ENCODE results near the gene PTPRN2.

Gene PTPRN2

GRCh38 chr7:157544980-157545680 lies 1042.5 kb downstream of the PTPRN2 start:
- Histone ChIP-seq H3K27me3 (ENCODE audit: control insufficient read depth in 5 of 5, insufficient read depth in 4 of 5, low read length in 5 of 5) (peaks cover 0 to 2% (median 0%) of the 10 kb centered on the region in 5 donors), H3K36me3 (ENCODE audit: control insufficient read depth in 5 of 5, insufficient read depth in 5 of 5, low read length in 5 of 5) (peaks cover 0 to 45% (median 26%) of the 10 kb centered on the region in 5 donors), H3K9me3 (ENCODE audit: control insufficient read depth in 5 of 5, low read length in 5 of 5) (no peaks in the 10 kb centered on the region), H3K4me1 (ENCODE audit: control insufficient read depth in 5 of 5, insufficient read depth in 5 of 5, low read length in 5 of 5) (no peaks in the 10 kb centered on the region), H3K9ac (ENCODE audit: low read length in 5 of 5) (no peak overlapping the region), H3K27ac (ENCODE audit: low read depth, low read length) (no peak overlapping the region), H3K4me3 (ENCODE audit: low read depth in 1 of 5, low read length in 5 of 5) (no peak overlapping the region)

- Histone ChIP-seq H3K4me1 (ENCODE audit: control insufficient read depth in 5 of 5, insufficient read depth in 5 of 5, low read length in 5 of 5) (no peaks in the 10 kb centered on the region), H3K27ac (ENCODE audit: low read depth, low read length) (no peak overlapping the region), H3K9me3 (ENCODE audit: control insufficient read depth in 5 of 5, low read length in 5 of 5) (no peaks in the 10 kb centered on the region), H3K4me3 (ENCODE audit: low read depth in 1 of 5, low read length in 5 of 5) (no peak overlapping the region), H3K36me3 (ENCODE audit: control insufficient read depth in 5 of 5, insufficient read depth in 5 of 5, low read length in 5 of 5) (peaks cover 0 to 46% (median 26%) of the 10 kb centered on the region in 5 donors), H3K27me3 (ENCODE audit: control insufficient read depth in 5 of 5, insufficient read depth in 4 of 5, low read length in 5 of 5) (no peaks in the 10 kb centered on the region), H3K9ac (ENCODE audit: low read length in 5 of 5) (no peak overlapping the region)
These were observed 1043.4 kb downstream of the PTPRN2 start for GRCh38 chr7:157544226-157544625.

GRCh38 chr7:157543791-157544190 lies 1043.8 kb downstream of the PTPRN2 start:
- no peak overlapping the region for H3K27ac ChIP-seq (ENCODE audit: low read depth, low read length)
- no peaks in the 10 kb centered on the region for H3K9me3 ChIP-seq (ENCODE audit: control insufficient read depth in 5 of 5, low read length in 5 of 5)
- H3K9ac ChIP-seq (ENCODE audit: low read length in 5 of 5): no peak overlapping the region
- H3K36me3 ChIP-seq (ENCODE audit: control insufficient read depth in 5 of 5, insufficient read depth in 5 of 5, low read length in 5 of 5): peaks cover 0 to 44% (median 26%) of the 10 kb centered on the region in 5 donors
- H3K4me3 ChIP-seq (ENCODE audit: low read depth in 1 of 5, low read length in 5 of 5): no peak overlapping the region
- H3K4me1 ChIP-seq (ENCODE audit: control insufficient read depth in 5 of 5, insufficient read depth in 5 of 5, low read length in 5 of 5): no peaks in the 10 kb centered on the region
- no peaks in the 10 kb centered on the region for H3K27me3 ChIP-seq (ENCODE audit: control insufficient read depth in 5 of 5, insufficient read depth in 4 of 5, low read length in 5 of 5)

GRCh38 chr7:157543276-157543675 lies 1044.3 kb downstream of the PTPRN2 start:
- Histone ChIP-seq H3K27ac (ENCODE audit: low read depth, low read length) (no peak overlapping the region), H3K9ac (ENCODE audit: low read length in 5 of 5) (no peak overlapping the region), H3K27me3 (ENCODE audit: control insufficient read depth in 5 of 5, insufficient read depth in 4 of 5, low read length in 5 of 5) (no peaks in the 10 kb centered on the region), H3K4me3 (ENCODE audit: low read depth in 1 of 5, low read length in 5 of 5) (no peak overlapping the region), H3K36me3 (ENCODE audit: control insufficient read depth in 5 of 5, insufficient read depth in 5 of 5, low read length in 5 of 5) (peaks cover 0 to 44% (median 23%) of the 10 kb centered on the region in 5 donors), H3K9me3 (ENCODE audit: control insufficient read depth in 5 of 5, low read length in 5 of 5) (no peaks in the 10 kb centered on the region), H3K4me1 (ENCODE audit: control insufficient read depth in 5 of 5, insufficient read depth in 5 of 5, low read length in 5 of 5) (no peaks in the 10 kb centered on the region)

GRCh38 chr7:157542068-157543021 lies 1045.3 kb downstream of the PTPRN2 start:
- Histone ChIP-seq H3K4me3 (ENCODE audit: low read depth in 1 of 5, low read length in 5 of 5) (no peak overlapping the region), H3K9ac (ENCODE audit: low read length in 5 of 5) (no peak overlapping the region), H3K27me3 (ENCODE audit: control insufficient read depth in 5 of 5, insufficient read depth in 4 of 5, low read length in 5 of 5) (no peaks in the 10 kb centered on the region), H3K36me3 (ENCODE audit: control insufficient read depth in 5 of 5, insufficient read depth in 5 of 5, low read length in 5 of 5) (peaks cover 0 to 39% (median 17%) of the 10 kb centered on the region in 5 donors), H3K4me1 (ENCODE audit: control insufficient read depth in 5 of 5, insufficient read depth in 5 of 5, low read length in 5 of 5) (no peaks in the 10 kb centered on the region), H3K9me3 (ENCODE audit: control insufficient read depth in 5 of 5, low read length in 5 of 5) (no peaks in the 10 kb centered on the region), H3K27ac (ENCODE audit: low read depth, low read length) (no peak overlapping the region)

GRCh38 chr7:157541295-157542067 lies 1046.1 kb downstream of the PTPRN2 start:
- Histone ChIP-seq H3K4me3 (ENCODE audit: low read depth in 1 of 5, low read length in 5 of 5) (no peak overlapping the region), H3K27me3 (ENCODE audit: control insufficient read depth in 5 of 5, insufficient read depth in 4 of 5, low read length in 5 of 5) (no peaks in the 10 kb centered on the region), H3K27ac (ENCODE audit: low read depth, low read length) (no peak overlapping the region), H3K9ac (ENCODE audit: low read length in 5 of 5) (no peak overlapping the region), H3K9me3 (ENCODE audit: control insufficient read depth in 5 of 5, low read length in 5 of 5) (no peaks in the 10 kb centered on the region), H3K36me3 (ENCODE audit: control insufficient read depth in 5 of 5, insufficient read depth in 5 of 5, low read length in 5 of 5) (peaks cover 0 to 31% (median 10%) of the 10 kb centered on the region in 5 donors), H3K4me1 (ENCODE audit: control insufficient read depth in 5 of 5, insufficient read depth in 5 of 5, low read length in 5 of 5) (no peaks in the 10 kb centered on the region)

GRCh38 chr7:157540606-157541294 lies 1046.9 kb downstream of the PTPRN2 start:
- Histone ChIP-seq H3K27me3 (ENCODE audit: control insufficient read depth in 5 of 5, insufficient read depth in 4 of 5, low read length in 5 of 5) (no peaks in the 10 kb centered on the region), H3K4me1 (ENCODE audit: control insufficient read depth in 5 of 5, insufficient read depth in 5 of 5, low read length in 5 of 5) (no peaks in the 10 kb centered on the region), H3K4me3 (ENCODE audit: low read depth in 1 of 5, low read length in 5 of 5) (no peak overlapping the region), H3K36me3 (ENCODE audit: control insufficient read depth in 5 of 5, insufficient read depth in 5 of 5, low read length in 5 of 5) (peaks cover 0 to 27% (median 9%) of the 10 kb centered on the region in 5 donors), H3K27ac (ENCODE audit: low read depth, low read length) (no peak overlapping the region), H3K9me3 (ENCODE audit: control insufficient read depth in 5 of 5, low read length in 5 of 5) (no peaks in the 10 kb centered on the region), H3K9ac (ENCODE audit: low read length in 5 of 5) (no peak overlapping the region)

- H3K27me3 ChIP-seq (ENCODE audit: control insufficient read depth in 5 of 5, insufficient read depth in 4 of 5, low read length in 5 of 5): no peaks in the 10 kb centered on the region
- H3K4me1 ChIP-seq (ENCODE audit: control insufficient read depth in 5 of 5, insufficient read depth in 5 of 5, low read length in 5 of 5): no peaks in the 10 kb centered on the region
- no peaks in the 10 kb centered on the region for H3K9me3 ChIP-seq (ENCODE audit: control insufficient read depth in 5 of 5, low read length in 5 of 5)
- H3K27ac ChIP-seq (ENCODE audit: low read depth, low read length): no peak overlapping the region
- no peak overlapping the region for H3K4me3 ChIP-seq (ENCODE audit: low read depth in 1 of 5, low read length in 5 of 5)
- no peak overlapping the region for H3K9ac ChIP-seq (ENCODE audit: low read length in 5 of 5)
- H3K36me3 ChIP-seq (ENCODE audit: control insufficient read depth in 5 of 5, insufficient read depth in 5 of 5, low read length in 5 of 5): peaks cover 0 to 22% (median 4%) of the 10 kb centered on the region in 5 donors
These were observed 1047.6 kb downstream of the PTPRN2 start for GRCh38 chr7:157540020-157540419.

- Histone ChIP-seq H3K27me3 (ENCODE audit: control insufficient read depth in 5 of 5, insufficient read depth in 4 of 5, low read length in 5 of 5) (no peaks in the 10 kb centered on the region), H3K4me1 (ENCODE audit: control insufficient read depth in 5 of 5, insufficient read depth in 5 of 5, low read length in 5 of 5) (no peaks in the 10 kb centered on the region), H3K9me3 (ENCODE audit: control insufficient read depth in 5 of 5, low read length in 5 of 5) (no peaks in the 10 kb centered on the region), H3K9ac (ENCODE audit: low read length in 5 of 5) (no peak overlapping the region), H3K36me3 (ENCODE audit: control insufficient read depth in 5 of 5, insufficient read depth in 5 of 5, low read length in 5 of 5) (peaks cover 0 to 17% (median 0%) of the 10 kb centered on the region in 5 donors), H3K27ac (ENCODE audit: low read depth, low read length) (no peak overlapping the region), H3K4me3 (ENCODE audit: low read depth in 1 of 5, low read length in 5 of 5) (no peak overlapping the region)
These were observed 1048.1 kb downstream of the PTPRN2 start for GRCh38 chr7:157539521-157539920.
